Muscle layer of colon (tissue), 2 donors: Measurements from ENCODE around the gene ENPP7.

ENCODE experiments used
- H3K27ac ChIP-seq: one replicate; pipeline ENCODE4 v1.7.0; 2013; ENCODE audit warnings: low read depth, mild to moderate bottlenecking, low read length, moderate library complexity
- H3K27me3 ChIP-seq, 2 donors: one replicate each; pipeline ENCODE4 v1.7.0; 2013; ENCODE audit warnings: low read length in 2 of 2, mild to moderate bottlenecking in 2 of 2; ENCODE audit not compliant: insufficient read depth in 2 of 2, control insufficient read depth in 1 of 2
- H3K36me3 ChIP-seq: one replicate; pipeline ENCODE4 v1.7.0; 2013; ENCODE audit warnings: mild to moderate bottlenecking, low read length; ENCODE audit not compliant: insufficient read depth
- H3K4me1 ChIP-seq: one replicate; pipeline ENCODE4 v1.7.0; 2013; ENCODE audit warnings: mild to moderate bottlenecking, low read length; ENCODE audit not compliant: insufficient read depth
- H3K4me3 ChIP-seq, 2 donors: one replicate each; pipeline ENCODE4 v1.7.0; 2013; ENCODE audit warnings: low read length in 2 of 2, low read depth in 1 of 2, mild to moderate bottlenecking in 1 of 2, moderate library complexity in 1 of 2
- H3K9ac ChIP-seq: one replicate; pipeline ENCODE4 v1.7.0; 2013; ENCODE audit warnings: low read length
- H3K9me3 ChIP-seq: one replicate; pipeline ENCODE4 v1.7.0; 2013; ENCODE audit warnings: mild to moderate bottlenecking, low read length
- donor health status: abdominal sarcoma.
- donor health status: Adenocarcinoma of cecum.

The ENPP7 gene

GRCh38 chr17:79706931-79707850, 23.6 kb upstream of the ENPP7 start:
- Histone ChIP-seq H3K4me3 (no peak overlapping the region), H3K9me3 (no peaks in the 10 kb centered on the region), H3K9ac (no peak overlapping the region), H3K36me3 (no peaks in the 10 kb centered on the region), H3K27me3 (no peaks in the 10 kb centered on the region), H3K4me1 (peaks cover 7% of the 10 kb centered on the region), H3K27ac (peak overlapping the region; percentile 52)

- Histone ChIP-seq H3K27ac (peak overlapping the region; percentile 52), H3K9ac (no peak overlapping the region), H3K36me3 (no peaks in the 10 kb centered on the region), H3K4me1 (peaks cover 7% of the 10 kb centered on the region), H3K9me3 (no peaks in the 10 kb centered on the region), H3K27me3 (no peaks in the 10 kb centered on the region), H3K4me3 (no peak overlapping the region)
These were observed 22.5 kb upstream of the ENPP7 start for GRCh38 chr17:79707931-79708891.

- no peaks in the 10 kb centered on the region for H3K36me3 ChIP-seq
- peaks cover 7% of the 10 kb centered on the region for H3K4me1 ChIP-seq
- H3K9ac ChIP-seq: no peak overlapping the region
- no peak overlapping the region for H3K4me3 ChIP-seq
- no peaks in the 10 kb centered on the region for H3K9me3 ChIP-seq
- H3K27ac ChIP-seq: no peak overlapping the region
- H3K27me3 ChIP-seq: peaks cover 0 to 9% of the 10 kb centered on the region in 2 donors
These were observed 18.9 kb upstream of the ENPP7 start for GRCh38 chr17:79711715-79712305.

- Histone ChIP-seq H3K27ac (no peak overlapping the region), H3K9ac (no peak overlapping the region), H3K4me1 (no peaks in the 10 kb centered on the region), H3K4me3 (no peak overlapping the region), H3K9me3 (no peaks in the 10 kb centered on the region), H3K36me3 (no peaks in the 10 kb centered on the region), H3K27me3 (peaks cover 0 to 9% of the 10 kb centered on the region in 2 donors)
These were observed 17.4 kb upstream of the ENPP7 start for GRCh38 chr17:79713391-79713790.

- H3K9ac ChIP-seq: no peak overlapping the region
These were observed 16.3 kb upstream of the ENPP7 start for GRCh38 chr17:79714176-79715097.

GRCh38 chr17:79715098-79715942, 15.4 kb upstream of the ENPP7 start:
- no peak overlapping the region for H3K9ac ChIP-seq
- H3K9me3 ChIP-seq: no peaks in the 10 kb centered on the region
- no peaks in the 10 kb centered on the region for H3K4me1 ChIP-seq
- peaks cover 0 to 9% of the 10 kb centered on the region in 2 donors for H3K27me3 ChIP-seq
- no peak overlapping the region for H3K27ac ChIP-seq
- H3K36me3 ChIP-seq: no peaks in the 10 kb centered on the region
- no peak overlapping the region for H3K4me3 ChIP-seq

More at GRCh38 chr17:79714176-79715097, 16.3 kb upstream of the ENPP7 start:
- no peaks in the 10 kb centered on the region for H3K9me3 ChIP-seq
- H3K27me3 ChIP-seq: peaks cover 0 to 9% of the 10 kb centered on the region in 2 donors
- H3K27ac ChIP-seq: no peak overlapping the region
- no peaks in the 10 kb centered on the region for H3K36me3 ChIP-seq
- H3K4me3 ChIP-seq: no peak overlapping the region
- H3K4me1 ChIP-seq: no peaks in the 10 kb centered on the region

- Histone ChIP-seq H3K9ac (no peak overlapping the region), H3K27ac (no peak overlapping the region), H3K4me1 (no peaks in the 10 kb centered on the region), H3K36me3 (no peaks in the 10 kb centered on the region), H3K27me3 (peaks cover 0 to 9% of the 10 kb centered on the region in 2 donors), H3K4me3 (no peak overlapping the region), H3K9me3 (no peaks in the 10 kb centered on the region)
These were observed 14.6 kb upstream of the ENPP7 start for GRCh38 chr17:79715943-79716797.

- no peaks in the 10 kb centered on the region for H3K4me1 ChIP-seq
- no peak overlapping the region for H3K4me3 ChIP-seq
- H3K27ac ChIP-seq: no peak overlapping the region
- H3K36me3 ChIP-seq: no peaks in the 10 kb centered on the region
- H3K9ac ChIP-seq: no peak overlapping the region
- H3K9me3 ChIP-seq: no peaks in the 10 kb centered on the region
- H3K27me3 ChIP-seq: peaks cover 0 to 5% of the 10 kb centered on the region in 2 donors
These were observed 9.9 kb upstream of the ENPP7 start for GRCh38 chr17:79720705-79721292.

GRCh38 chr17:79721993-79722671, 8.6 kb upstream of the ENPP7 start:
- no peak overlapping the region for H3K27ac ChIP-seq
- no peaks in the 10 kb centered on the region for H3K36me3 ChIP-seq
- H3K4me1 ChIP-seq: no peaks in the 10 kb centered on the region
- no peak overlapping the region for H3K9ac ChIP-seq
- H3K27me3 ChIP-seq: no peaks in the 10 kb centered on the region
- H3K4me3 ChIP-seq: no peak overlapping the region
- H3K9me3 ChIP-seq: no peaks in the 10 kb centered on the region
